SU-DHL-6 (cell line): ENCODE results near the gene TTC6.

Source experiments
- EZH2phosphoT487 ChIP-seq: fragments of 200-600 bp; sonication (generic), shearing (Covaris generic); conservative IDR thresholded peaks from 2 replicates; pipeline ENCODE4 v1.6.1; 2018; ENCODE audit warnings: mild to moderate bottlenecking, antibody characterized with exemption, low read length, moderate library complexity, mixed read lengths
- TF ChIP-seq, protein P1 (sequence below): fragments of 200-600 bp; sonication (generic); IDR thresholded peaks from one replicate; pipeline ENCODE4 v1.5.1; 2017; ENCODE audit warnings: antibody characterized with exemption, mild to moderate bottlenecking, low read length, moderate library complexity; ENCODE audit not compliant: insufficient read depth, poor library complexity, severe bottlenecking

GRCh38 chr14:37623971-37624370, 28.5 kb downstream of the TTC6 start:
- TF ChIP-seq, protein P1, sequence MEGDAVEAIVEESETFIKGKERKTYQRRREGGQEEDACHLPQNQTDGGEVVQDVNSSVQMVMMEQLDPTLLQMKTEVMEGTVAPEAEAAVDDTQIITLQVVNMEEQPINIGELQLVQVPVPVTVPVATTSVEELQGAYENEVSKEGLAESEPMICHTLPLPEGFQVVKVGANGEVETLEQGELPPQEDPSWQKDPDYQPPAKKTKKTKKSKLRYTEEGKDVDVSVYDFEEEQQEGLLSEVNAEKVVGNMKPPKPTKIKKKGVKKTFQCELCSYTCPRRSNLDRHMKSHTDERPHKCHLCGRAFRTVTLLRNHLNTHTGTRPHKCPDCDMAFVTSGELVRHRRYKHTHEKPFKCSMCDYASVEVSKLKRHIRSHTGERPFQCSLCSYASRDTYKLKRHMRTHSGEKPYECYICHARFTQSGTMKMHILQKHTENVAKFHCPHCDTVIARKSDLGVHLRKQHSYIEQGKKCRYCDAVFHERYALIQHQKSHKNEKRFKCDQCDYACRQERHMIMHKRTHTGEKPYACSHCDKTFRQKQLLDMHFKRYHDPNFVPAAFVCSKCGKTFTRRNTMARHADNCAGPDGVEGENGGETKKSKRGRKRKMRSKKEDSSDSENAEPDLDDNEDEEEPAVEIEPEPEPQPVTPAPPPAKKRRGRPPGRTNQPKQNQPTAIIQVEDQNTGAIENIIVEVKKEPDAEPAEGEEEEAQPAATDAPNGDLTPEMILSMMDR = no peak
- TF ChIP-seq EZH2phosphoT487 = no peak
